ENCODE results near the gene TEX44.

- no peak for TF ChIP-seq EP300 (IDR thresholded peaks at IDR 0.05)
- TF ChIP-seq CTCF (IDR thresholded peaks at IDR 0.05), result peak in 3 of 4 experiments; percentile 41 to 55 (median 47)
- TF ChIP-seq POLR2A (IDR thresholded peaks at IDR 0.05), result no peak
Measured at GRCh38 chr2:231611273-231612108, 18.8 kb downstream of the TEX44 start.
